Measurements from ENCODE around the gene TNRC6C. TPM values are rescaled to one million over a fixed set of nuclear protein-coding genes. Genes with fewer than 3 reads are reported as not detected.

TNRC6C gene
- total and polyA plus RNA-seq, 2 experiments from 2014 or later: 10.1 to 16.6 TPM

- TF ChIP-seq ZNF462 (CRISPR knock-in tag; IDR thresholded peaks at IDR 0.05) (no peak), ETS1 (IDR thresholded peaks at IDR 0.05) (no peak), ZNF114 (CRISPR knock-in tag; IDR thresholded peaks at IDR 0.05) (no peak), JUNB (IDR thresholded peaks at IDR 0.05; ENCODE audit: unreplicated experiment) (no peak), NANOG (IDR thresholded peaks at IDR 0.05; ENCODE audit: borderline replicate concordance) (no peak), EZH2phosphoT487 (IDR thresholded peaks at IDR 0.05; ENCODE audit: unreplicated experiment) (no peak), REST (IDR thresholded peaks at IDR 0.05; ENCODE audit: unreplicated experiment) (no peak), POLR2AphosphoS5 (IDR thresholded peaks at IDR 0.05; ENCODE audit: low read depth) (no peak), STAT1 (IDR thresholded peaks at IDR 0.05; ENCODE audit: unreplicated experiment) (no peak), EZH2 (IDR thresholded peaks at IDR 0.05; ENCODE audit: low read depth, unreplicated experiment) (no peak)
Measured at GRCh38 chr17:77929180-77929564, 29.3 kb upstream of the TNRC6C start (continued).

Data from GM23338 (cell line).